Gastroesophageal sphincter (tissue), 4 donors: ENCODE measurements around the gene GLRX5. TPM values are rescaled to one million over a fixed set of nuclear protein-coding genes. Genes with fewer than 3 reads are reported as not detected.

Experiments
- ATAC-seq: fragments of 150-250 bp; one replicate; pipeline ENCODE4 v1.9.1; 2016; ENCODE audit warnings: mild to moderate bottlenecking, moderate library complexity
- H3K27ac ChIP-seq, 4 donors: fragments of 200-600 bp; sonication (generic) in 3 of 4; 1 replicate in 3 of 4; 2 replicates in 1 of 4; pipeline ENCODE4 v1.5.1; 2016 to 2019
- H3K27me3 ChIP-seq: fragments of 200-600 bp; sonication (generic); one replicate; pipeline ENCODE4 v1.5.1; 2019
- H3K36me3 ChIP-seq, 2 donors: fragments of 200-600 bp; sonication (generic); one replicate each; pipeline ENCODE4 v1.5.1; 2019; ENCODE audit warnings: control low read depth in 1 of 2
- H3K4me1 ChIP-seq, 3 donors: fragments of 200-600 bp; sonication (generic); 1 replicate in 2 of 3; 2 replicates in 1 of 3; pipeline ENCODE4 v1.5.1; 2016 to 2019; ENCODE audit warnings: control low read depth in 2 of 3
- H3K4me3 ChIP-seq, 2 donors: fragments of 200-600 bp; sonication (generic); one replicate each; pipeline ENCODE4 v1.5.1; 2019; ENCODE audit warnings: mild to moderate bottlenecking in 1 of 2, moderate library complexity in 1 of 2
- H3K9me3 ChIP-seq, 3 donors: fragments of 200-600 bp; sonication (generic); one replicate each; pipeline ENCODE4 v1.5.1; 2017 to 2019; ENCODE audit warnings: control low read depth in 2 of 3
- EP300 ChIP-seq: sonication (generic); formaldehyde crosslinking; IDR thresholded peaks from one replicate; pipeline ENCODE4 v1.6.1; 2017; ENCODE audit warnings: antibody characterized with exemption, mild to moderate bottlenecking
- POLR2A ChIP-seq, 2 donors: fragments of 450-650 bp; IDR thresholded peaks; one replicate each; pipeline ENCODE4 v1.6.1; 2017; ENCODE audit warnings: antibody characterized with exemption in 2 of 2, mild to moderate bottlenecking in 2 of 2, moderate library complexity in 1 of 2
- POLR2AphosphoS5 ChIP-seq: sonication (generic); formaldehyde crosslinking; IDR thresholded peaks from one replicate; pipeline ENCODE4 v1.6.1; 2017; ENCODE audit warnings: antibody characterized with exemption
- WGBS, 2 donors: methylation state at CpG; one replicate each; pipeline ENCODE4 v1.1.5; 2018; ENCODE audit warnings: low coverage in 1 of 2; 5-methylcytosine and 5-hydroxymethylcytosine counted together
- total RNA-seq, 4 donors: library from RNA; depleted of rRNA; stranded (reverse); fragments of >200 nt; gene quantifications; one replicate each; pipeline ENCODE4 v1.1.0, GENCODE V29; 2016
- TF ChIP-seq, protein P1 (sequence below), 4 experiments: fragments of 200-600 bp in 2 of 4; fragments of 450-650 bp in 2 of 4; sonication (generic) in 1 of 4; IDR thresholded peaks; one replicate each; pipeline ENCODE4 v1.5.1; 2017 to 2019; ENCODE audit warnings: antibody characterized with exemption in 4 of 4, mild to moderate bottlenecking in 2 of 4, moderate library complexity in 2 of 4

The GLRX5 gene
- total RNA-seq, 4 donors from 2014 or later: 30.5 to 50.5 (median 33.3) TPM

- WGBS, 2 donors: 89 to 94% methylated on average over 3 to 6 of the region's 6 CpGs
- Histone ChIP-seq H3K4me1 (peaks cover 0 to 26% (median 12%) of the 10 kb centered on the region in 3 donors), H3K9me3 (no peaks in the 10 kb centered on the region), H3K4me3 (no peak overlapping the region), H3K36me3 (peaks cover 0 to 17% of the 10 kb centered on the region in 2 donors), H3K27ac (no peak overlapping the region), H3K27me3 (no peaks in the 10 kb centered on the region)
- ATAC-seq: no peak
- TF ChIP-seq POLR2AphosphoS5 (no peak), POLR2A (IDR thresholded peaks at IDR 0.05) (no peak), EP300 (no peak)
- TF ChIP-seq, protein P1, sequence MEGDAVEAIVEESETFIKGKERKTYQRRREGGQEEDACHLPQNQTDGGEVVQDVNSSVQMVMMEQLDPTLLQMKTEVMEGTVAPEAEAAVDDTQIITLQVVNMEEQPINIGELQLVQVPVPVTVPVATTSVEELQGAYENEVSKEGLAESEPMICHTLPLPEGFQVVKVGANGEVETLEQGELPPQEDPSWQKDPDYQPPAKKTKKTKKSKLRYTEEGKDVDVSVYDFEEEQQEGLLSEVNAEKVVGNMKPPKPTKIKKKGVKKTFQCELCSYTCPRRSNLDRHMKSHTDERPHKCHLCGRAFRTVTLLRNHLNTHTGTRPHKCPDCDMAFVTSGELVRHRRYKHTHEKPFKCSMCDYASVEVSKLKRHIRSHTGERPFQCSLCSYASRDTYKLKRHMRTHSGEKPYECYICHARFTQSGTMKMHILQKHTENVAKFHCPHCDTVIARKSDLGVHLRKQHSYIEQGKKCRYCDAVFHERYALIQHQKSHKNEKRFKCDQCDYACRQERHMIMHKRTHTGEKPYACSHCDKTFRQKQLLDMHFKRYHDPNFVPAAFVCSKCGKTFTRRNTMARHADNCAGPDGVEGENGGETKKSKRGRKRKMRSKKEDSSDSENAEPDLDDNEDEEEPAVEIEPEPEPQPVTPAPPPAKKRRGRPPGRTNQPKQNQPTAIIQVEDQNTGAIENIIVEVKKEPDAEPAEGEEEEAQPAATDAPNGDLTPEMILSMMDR (IDR thresholded peaks at IDR 0.05): no peak
These were observed 5.5 kb downstream of the GLRX5 start for GRCh38 chr14:95540236-95540855.

GRCh38 chr14:95541346-95541745 lies 6.5 kb downstream of the GLRX5 start:
- no peaks in the 10 kb centered on the region for H3K27me3 ChIP-seq
- no peak for ATAC-seq
- 74 to 85% methylated on average over 4 of the region's 4 CpGs for WGBS, 2 donors
- peaks cover 0 to 20% of the 10 kb centered on the region in 2 donors for H3K36me3 ChIP-seq
- TF ChIP-seq EP300 (no peak), POLR2AphosphoS5 (no peak), POLR2A (IDR thresholded peaks at IDR 0.05) (no peak)
- TF ChIP-seq, protein P1 (IDR thresholded peaks at IDR 0.05): no peak
- no peak overlapping the region for H3K27ac ChIP-seq
- peaks cover 0 to 16% (median 3%) of the 10 kb centered on the region in 3 donors for H3K4me1 ChIP-seq
- no peaks in the 10 kb centered on the region for H3K9me3 ChIP-seq
- no peak overlapping the region for H3K4me3 ChIP-seq

DNA sequence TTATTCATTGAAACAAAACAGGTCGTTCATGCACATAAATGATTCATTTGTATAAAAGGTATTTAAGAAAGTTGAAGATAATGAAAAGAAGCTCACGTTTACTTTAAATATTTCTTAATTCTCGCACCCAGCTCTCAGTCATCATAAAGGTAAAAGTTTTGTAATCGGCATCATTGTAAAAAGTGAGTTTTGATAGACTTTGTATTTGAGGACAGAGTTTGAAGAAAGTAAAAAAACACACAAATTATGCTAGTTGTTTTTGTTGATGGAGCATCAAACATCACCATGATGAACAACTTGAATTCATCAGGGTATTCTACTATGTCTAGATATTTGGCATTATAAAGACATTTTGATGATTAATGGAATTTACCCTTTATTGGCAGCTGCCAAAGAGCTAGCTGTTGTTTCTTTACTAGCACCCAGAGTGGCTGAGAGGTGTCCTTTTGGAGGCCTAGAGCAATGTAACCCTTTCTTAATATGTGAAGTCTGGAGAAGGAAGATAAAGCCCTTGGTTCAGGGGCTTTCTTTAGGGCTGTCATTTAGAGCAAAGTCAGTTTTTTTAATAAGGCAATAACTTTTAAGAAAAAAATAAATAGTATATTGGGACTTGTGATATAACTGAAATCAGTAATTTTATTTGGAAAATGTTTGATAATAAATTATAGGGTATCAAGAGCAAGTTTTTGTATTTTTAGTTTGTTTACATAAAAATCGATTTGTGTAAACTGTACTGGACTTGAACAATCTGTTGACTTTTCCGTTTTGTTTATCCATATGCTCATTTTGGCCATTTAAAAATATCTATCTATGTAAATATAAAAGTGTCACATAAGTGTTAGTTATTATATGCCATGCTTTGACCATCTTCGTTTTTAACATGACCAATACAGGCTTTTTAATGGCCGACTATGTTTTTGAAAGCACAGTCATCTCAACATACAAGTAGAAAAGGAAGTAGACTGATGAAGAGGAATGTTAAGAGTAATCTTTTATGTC lies 7.4 kb downstream of the GLRX5 start:
- Histone ChIP-seq H3K9me3 (no peaks in the 10 kb centered on the region), H3K4me3 (no peak overlapping the region), H3K4me1 (peaks cover 0 to 7% (median 0%) of the 10 kb centered on the region in 3 donors), H3K36me3 (peaks cover 0 to 25% of the 10 kb centered on the region in 2 donors), H3K27me3 (no peaks in the 10 kb centered on the region), H3K27ac (no peak overlapping the region)
- no peak for TF ChIP-seq POLR2AphosphoS5
- TF ChIP-seq EP300: no peak
- TF ChIP-seq, protein P1 (IDR thresholded peaks at IDR 0.05): no peak
- TF ChIP-seq POLR2A (IDR thresholded peaks at IDR 0.05): no peak
- no peak for ATAC-seq
- 82 to 83% methylated on average over 8 of the region's 8 CpGs for WGBS, 2 donors

DNA sequence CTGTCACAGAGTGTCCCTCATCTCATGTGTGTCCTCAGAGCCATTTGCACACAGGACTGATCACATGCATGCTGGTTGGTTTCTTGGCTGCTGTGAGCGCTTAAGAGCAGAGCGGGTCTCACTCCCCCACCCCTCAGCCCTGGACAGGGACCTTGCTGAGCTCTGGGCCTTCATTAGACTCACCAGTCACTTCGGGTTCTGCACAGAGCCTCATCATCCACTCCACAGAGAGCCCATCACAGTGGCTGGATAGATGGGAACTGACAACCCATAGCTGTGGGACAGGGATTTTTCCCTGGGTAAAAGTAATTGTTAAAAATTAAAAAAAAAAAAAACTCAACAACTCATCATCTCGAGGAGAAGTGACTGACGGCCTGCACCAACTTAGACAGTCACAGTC lies 8.2 kb downstream of the GLRX5 start:
- peaks cover 0 to 27% of the 10 kb centered on the region in 2 donors for H3K36me3 ChIP-seq
- H3K4me3 ChIP-seq: no peak overlapping the region
- no peaks in the 10 kb centered on the region for H3K9me3 ChIP-seq
- TF ChIP-seq POLR2A (IDR thresholded peaks at IDR 0.05) (no peak), EP300 (no peak), POLR2AphosphoS5 (no peak)
- TF ChIP-seq, protein P1 (IDR thresholded peaks at IDR 0.05): no peak
- WGBS, 2 donors: 88 to 95% methylated on average over 2 to 5 of the region's 5 CpGs
- no peak for ATAC-seq
- no peaks in the 10 kb centered on the region for H3K4me1 ChIP-seq
- H3K27me3 ChIP-seq: no peaks in the 10 kb centered on the region
- H3K27ac ChIP-seq: no peak overlapping the region
